Muscle of leg (tissue), 11 donors: ENCODE data around the gene PSMA5. TPM values are rescaled to one million over a fixed set of nuclear protein-coding genes. Genes with fewer than 3 reads are reported as not detected.

ENCODE experiments used
- DNase-seq: peaks from one replicate; pipeline ENCODE4 v3.0.0; 2013
- H3K27ac ChIP-seq: one replicate; pipeline ENCODE4 v1.5.1; 2013; ENCODE audit warnings: mild to moderate bottlenecking, low read length, control low read depth
- H3K27me3 ChIP-seq: one replicate; pipeline ENCODE4 v1.6.1; 2013; ENCODE audit warnings: low read length; ENCODE audit not compliant: control insufficient read depth, insufficient read depth
- H3K36me3 ChIP-seq: one replicate; pipeline ENCODE4 v1.6.1; 2013; ENCODE audit warnings: low read length; ENCODE audit not compliant: control insufficient read depth, insufficient read depth
- H3K4me1 ChIP-seq: one replicate; pipeline ENCODE4 v1.6.1; 2013; ENCODE audit warnings: low read length; ENCODE audit not compliant: control insufficient read depth, insufficient read depth
- H3K4me3 ChIP-seq: one replicate; pipeline ENCODE4 v1.5.1; 2013; ENCODE audit warnings: low read length, control low read depth
- H3K9me3 ChIP-seq: replicated peaks from 2 replicates; pipeline ENCODE4 v1.6.1; 2013; ENCODE audit warnings: low read depth, low read length; ENCODE audit not compliant: control insufficient read depth
- WGBS: methylation state at CpG from one replicate; pipeline ENCODE4 v1.1.5; 2013; ENCODE audit warnings: missing lambda C conversion rate; ENCODE audit not compliant: insufficient coverage; 5-methylcytosine and 5-hydroxymethylcytosine counted together
- polyA plus RNA-seq, 8 donors: library from polyadenylated mRNA; unstranded; fragments of 120-200 nt; gene quantifications; one replicate each; pipeline versions ENCODE4 v1.2.1 to v1.2.3, GENCODE V29; 2013; ENCODE audit warnings: inconsistent platforms in 1 of 8, low replicate concordance in 1 of 8; ENCODE audit not compliant: insufficient read length in 8 of 8, insufficient read depth in 1 of 8
- total RNA-seq: library from RNA; stranded (reverse); fragments of 120-200 nt; gene quantifications from one replicate; pipeline ENCODE4 v1.2.4, GENCODE V29; 2013

The PSMA5 gene
- total and polyA plus RNA-seq, 9 donors, result 62.8 to 95.9 (median 80.6) TPM

- DNase-seq, result no peak
- 80% methylated on average over 1 of the region's 6 CpGs for WGBS
- Histone ChIP-seq H3K27me3 (no peaks in the 10 kb centered on the region), H3K4me1 (peaks cover 9% of the 10 kb centered on the region), H3K27ac (no peak overlapping the region), H3K36me3 (no peaks in the 10 kb centered on the region), H3K4me3 (no peak overlapping the region), H3K9me3 (no peaks in the 10 kb centered on the region)
These were observed 54.0 kb downstream of the PSMA5 start for GRCh38 chr1:109372281-109372680.

- H3K4me1 ChIP-seq, result peaks cover 9% of the 10 kb centered on the region
- peaks cover 8% of the 10 kb centered on the region for H3K36me3 ChIP-seq
- no peaks in the 10 kb centered on the region for H3K9me3 ChIP-seq
- no peaks in the 10 kb centered on the region for H3K27me3 ChIP-seq
- H3K27ac ChIP-seq, result no peak overlapping the region
- no peak overlapping the region for H3K4me3 ChIP-seq
- peak; percentile 57 for DNase-seq
- WGBS, result 83% methylated on average over 2 of the region's 4 CpGs
These were observed 54.9 kb downstream of the PSMA5 start for GRCh38 chr1:109371341-109371739.

- H3K9me3 ChIP-seq, result no peaks in the 10 kb centered on the region
- no peak overlapping the region for H3K4me3 ChIP-seq
- WGBS, result 54% methylated on average over 5 of the region's 7 CpGs
- peaks cover 9% of the 10 kb centered on the region for H3K4me1 ChIP-seq
- H3K36me3 ChIP-seq, result peaks cover 9% of the 10 kb centered on the region
- H3K27me3 ChIP-seq, result no peaks in the 10 kb centered on the region
- H3K27ac ChIP-seq, result no peak overlapping the region
- DNase-seq, result no peak
These were observed 55.4 kb downstream of the PSMA5 start for GRCh38 chr1:109370712-109371340.

- H3K27me3 ChIP-seq, result no peaks in the 10 kb centered on the region
- no peak overlapping the region for H3K27ac ChIP-seq
- no CpG with 5 or more reads among the region's 6 CpGs for WGBS
- peaks cover 11% of the 10 kb centered on the region for H3K36me3 ChIP-seq
- no peak for DNase-seq
- no peak overlapping the region for H3K4me3 ChIP-seq
- no peaks in the 10 kb centered on the region for H3K9me3 ChIP-seq
- peaks cover 11% of the 10 kb centered on the region for H3K4me1 ChIP-seq
These were observed 57.0 kb downstream of the PSMA5 start for GRCh38 chr1:109369167-109369746.

GRCh38 chr1:109368464-109368863, 57.8 kb downstream of the PSMA5 start:
- Histone ChIP-seq H3K36me3 (peaks cover 11% of the 10 kb centered on the region), H3K9me3 (no peaks in the 10 kb centered on the region), H3K4me1 (peaks cover 11% of the 10 kb centered on the region), H3K27me3 (no peaks in the 10 kb centered on the region), H3K4me3 (no peak overlapping the region), H3K27ac (no peak overlapping the region)
- WGBS, result no CpG with 5 or more reads among the region's 1 CpG
- no peak for DNase-seq

GRCh38 chr1:109367626-109368025, 58.6 kb downstream of the PSMA5 start:
- H3K4me1 ChIP-seq, result peaks cover 7% of the 10 kb centered on the region
- no CpG with 5 or more reads among the region's 3 CpGs for WGBS

GRCh38 chr1:109365642-109366204, 60.5 kb downstream of the PSMA5 start:
- no peaks in the 10 kb centered on the region for H3K9me3 ChIP-seq
- no peak for DNase-seq
- no CpG with 5 or more reads among the region's 2 CpGs for WGBS
- peaks cover 5% of the 10 kb centered on the region for H3K4me1 ChIP-seq
- H3K36me3 ChIP-seq, result peaks cover 11% of the 10 kb centered on the region
- no peak overlapping the region for H3K4me3 ChIP-seq
- H3K27ac ChIP-seq, result no peak overlapping the region
- H3K27me3 ChIP-seq, result no peaks in the 10 kb centered on the region

More at GRCh38 chr1:109367626-109368025, 58.6 kb downstream of the PSMA5 start:
- no peak for DNase-seq
- H3K36me3 ChIP-seq, result peaks cover 11% of the 10 kb centered on the region
- H3K27me3 ChIP-seq, result no peaks in the 10 kb centered on the region
- no peak overlapping the region for H3K27ac ChIP-seq
- no peak overlapping the region for H3K4me3 ChIP-seq
- no peaks in the 10 kb centered on the region for H3K9me3 ChIP-seq

- no peak overlapping the region for H3K4me3 ChIP-seq
- no peak overlapping the region for H3K27ac ChIP-seq
- H3K36me3 ChIP-seq, result peaks cover 6% of the 10 kb centered on the region
- no CpG with 5 or more reads among the region's 1 CpG for WGBS
- no peaks in the 10 kb centered on the region for H3K27me3 ChIP-seq
- DNase-seq, result no peak
- H3K9me3 ChIP-seq, result no peaks in the 10 kb centered on the region
- H3K4me1 ChIP-seq, result peaks cover 2% of the 10 kb centered on the region
These were observed 64.6 kb downstream of the PSMA5 start for GRCh38 chr1:109361649-109362048.

GRCh38 chr1:109361069-109361468, 65.2 kb downstream of the PSMA5 start:
- H3K4me3 ChIP-seq, result no peak overlapping the region
- 60% methylated on average over 1 of the region's 2 CpGs for WGBS
- H3K27ac ChIP-seq, result no peak overlapping the region
- peaks cover 2% of the 10 kb centered on the region for H3K4me1 ChIP-seq
- peak; percentile 37 for DNase-seq
- peaks cover 3% of the 10 kb centered on the region for H3K36me3 ChIP-seq
- H3K9me3 ChIP-seq, result no peaks in the 10 kb centered on the region
- no peaks in the 10 kb centered on the region for H3K27me3 ChIP-seq

GRCh38 chr1:109357616-109358015, 68.6 kb downstream of the PSMA5 start:
- DNase-seq, result peak; percentile 23
- 88% methylated on average over 1 of the region's 1 CpG for WGBS

More at GRCh38 chr1:109357616-109358015, 68.6 kb downstream of the PSMA5 start:
- H3K4me1 ChIP-seq, result no peaks in the 10 kb centered on the region
- H3K27ac ChIP-seq, result no peak overlapping the region
- peaks cover 5% of the 10 kb centered on the region for H3K36me3 ChIP-seq
- no peaks in the 10 kb centered on the region for H3K9me3 ChIP-seq
- H3K27me3 ChIP-seq, result no peaks in the 10 kb centered on the region
- no peak overlapping the region for H3K4me3 ChIP-seq
